Gastroesophageal sphincter (tissue), 4 donors: ENCODE measurements around the gene CRYBG3. TPM values are rescaled to one million over a fixed set of nuclear protein-coding genes. Genes with fewer than 3 reads are reported as not detected.

Experiments used
- ATAC-seq: fragments of 150-250 bp; one replicate; pipeline ENCODE4 v1.9.1; 2016; ENCODE audit warnings: mild to moderate bottlenecking, moderate library complexity
- H3K27ac ChIP-seq, 4 donors: fragments of 200-600 bp; sonication (generic) in 3 of 4; 1 replicate in 3 of 4; 2 replicates in 1 of 4; pipeline ENCODE4 v1.5.1; 2016 to 2019
- H3K27me3 ChIP-seq: fragments of 200-600 bp; sonication (generic); one replicate; pipeline ENCODE4 v1.5.1; 2019
- H3K36me3 ChIP-seq, 2 donors: fragments of 200-600 bp; sonication (generic); one replicate each; pipeline ENCODE4 v1.5.1; 2019; ENCODE audit warnings: control low read depth in 1 of 2
- H3K4me1 ChIP-seq, 3 donors: fragments of 200-600 bp; sonication (generic); 1 replicate in 2 of 3; 2 replicates in 1 of 3; pipeline ENCODE4 v1.5.1; 2016 to 2019; ENCODE audit warnings: control low read depth in 2 of 3
- H3K4me3 ChIP-seq, 2 donors: fragments of 200-600 bp; sonication (generic); one replicate each; pipeline ENCODE4 v1.5.1; 2019; ENCODE audit warnings: mild to moderate bottlenecking in 1 of 2, moderate library complexity in 1 of 2
- H3K9me3 ChIP-seq, 3 donors: fragments of 200-600 bp; sonication (generic); one replicate each; pipeline ENCODE4 v1.5.1; 2017 to 2019; ENCODE audit warnings: control low read depth in 2 of 3
- CTCF ChIP-seq, 4 experiments: fragments of 200-600 bp in 2 of 4; fragments of 450-650 bp in 2 of 4; sonication (generic) in 1 of 4; IDR thresholded peaks; one replicate each; pipeline ENCODE4 v1.5.1; 2017 to 2019; ENCODE audit warnings: antibody characterized with exemption in 4 of 4, mild to moderate bottlenecking in 2 of 4, moderate library complexity in 2 of 4
- EP300 ChIP-seq: sonication (generic); formaldehyde crosslinking; IDR thresholded peaks from one replicate; pipeline ENCODE4 v1.6.1; 2017; ENCODE audit warnings: antibody characterized with exemption, mild to moderate bottlenecking
- POLR2A ChIP-seq, 2 donors: fragments of 450-650 bp; IDR thresholded peaks; one replicate each; pipeline ENCODE4 v1.6.1; 2017; ENCODE audit warnings: antibody characterized with exemption in 2 of 2, mild to moderate bottlenecking in 2 of 2, moderate library complexity in 1 of 2
- POLR2AphosphoS5 ChIP-seq: sonication (generic); formaldehyde crosslinking; IDR thresholded peaks from one replicate; pipeline ENCODE4 v1.6.1; 2017; ENCODE audit warnings: antibody characterized with exemption
- WGBS, 2 donors: methylation state at CpG; one replicate each; pipeline ENCODE4 v1.1.5; 2018; ENCODE audit warnings: low coverage in 1 of 2; 5-methylcytosine and 5-hydroxymethylcytosine counted together
- total RNA-seq, 4 donors: library from RNA; depleted of rRNA; stranded (reverse); fragments of >200 nt; gene quantifications; one replicate each; pipeline ENCODE4 v1.1.0, GENCODE V29; 2016

CRYBG3 gene
- total RNA-seq, 4 donors from 2014 or later = 22.2 to 52.4 (median 28.9) TPM

- WGBS, 2 donors = 82 to 100% methylated on average over 1 to 3 of the region's 3 CpGs
- no peak for TF ChIP-seq CTCF (IDR thresholded peaks at IDR 0.05)
- TF ChIP-seq EP300 = no peak
- TF ChIP-seq POLR2AphosphoS5 = no peak
- no peak for TF ChIP-seq POLR2A (IDR thresholded peaks at IDR 0.05)
- no peak for ATAC-seq
- H3K9me3 ChIP-seq = peaks cover 0 to 1% (median 0%) of the 10 kb centered on the region in 3 donors
- no peak overlapping the region for H3K27ac ChIP-seq
- no peak overlapping the region for H3K4me3 ChIP-seq
- peaks cover 0 to 9% of the 10 kb centered on the region in 2 donors for H3K36me3 ChIP-seq
- no peaks in the 10 kb centered on the region for H3K27me3 ChIP-seq
- H3K4me1 ChIP-seq = no peaks in the 10 kb centered on the region
These were observed 27.0 kb downstream of the CRYBG3 start for GRCh38 chr3:97848779-97849178.

- WGBS, 2 donors = 93 to 100% methylated on average over 4 to 6 of the region's 6 CpGs
- no peaks in the 10 kb centered on the region for H3K36me3 ChIP-seq
- no peaks in the 10 kb centered on the region for H3K27me3 ChIP-seq
- no peaks in the 10 kb centered on the region for H3K4me1 ChIP-seq
- no peak for ATAC-seq
- H3K27ac ChIP-seq = no peak overlapping the region
- no peak overlapping the region for H3K4me3 ChIP-seq
- H3K9me3 ChIP-seq = peaks cover 0 to 13% (median 0%) of the 10 kb centered on the region in 3 donors
- no peak for TF ChIP-seq CTCF (IDR thresholded peaks at IDR 0.05)
- TF ChIP-seq POLR2AphosphoS5 = no peak
- no peak for TF ChIP-seq POLR2A (IDR thresholded peaks at IDR 0.05)
- no peak for TF ChIP-seq EP300
These were observed 35.6 kb downstream of the CRYBG3 start for GRCh38 chr3:97857401-97857800.

- peaks cover 0 to 6% (median 0%) of the 10 kb centered on the region in 3 donors for H3K9me3 ChIP-seq
- 81 to 98% methylated on average over 2 of the region's 2 CpGs for WGBS, 2 donors
- peaks cover 0 to 7% (median 0%) of the 10 kb centered on the region in 3 donors for H3K4me1 ChIP-seq
- TF ChIP-seq POLR2A (IDR thresholded peaks at IDR 0.05) (no peak), CTCF (IDR thresholded peaks at IDR 0.05) (no peak), POLR2AphosphoS5 (no peak), EP300 (no peak)
- H3K4me3 ChIP-seq = no peak overlapping the region
- H3K27ac ChIP-seq = no peak overlapping the region
- no peaks in the 10 kb centered on the region for H3K27me3 ChIP-seq
- H3K36me3 ChIP-seq = peaks cover 0 to 7% of the 10 kb centered on the region in 2 donors
- ATAC-seq = no peak
These were observed 38.6 kb downstream of the CRYBG3 start for GRCh38 chr3:97860364-97860763.

- Histone ChIP-seq H3K4me3 (no peak overlapping the region), H3K27me3 (no peaks in the 10 kb centered on the region), H3K36me3 (peaks cover 0 to 7% of the 10 kb centered on the region in 2 donors), H3K4me1 (peaks cover 0 to 7% (median 0%) of the 10 kb centered on the region in 3 donors), H3K9me3 (peaks cover 0 to 3% (median 0%) of the 10 kb centered on the region in 3 donors), H3K27ac (no peak overlapping the region)
- no peak for TF ChIP-seq POLR2A (IDR thresholded peaks at IDR 0.05)
- TF ChIP-seq CTCF (IDR thresholded peaks at IDR 0.05) = no peak
- no peak for TF ChIP-seq EP300
- no peak for TF ChIP-seq POLR2AphosphoS5
- ATAC-seq = no peak
- WGBS, 2 donors = 83 to 92% methylated on average over 1 of the region's 1 CpG
These were observed 40.8 kb downstream of the CRYBG3 start for GRCh38 chr3:97862582-97862981.

- Histone ChIP-seq H3K36me3 (peaks cover 0 to 7% of the 10 kb centered on the region in 2 donors), H3K4me1 (peaks cover 0 to 7% (median 0%) of the 10 kb centered on the region in 3 donors), H3K4me3 (no peak overlapping the region), H3K27me3 (no peaks in the 10 kb centered on the region), H3K9me3 (no peaks in the 10 kb centered on the region), H3K27ac (no peak overlapping the region)
- ATAC-seq = no peak
- 44 to 50% methylated on average over 1 of the region's 1 CpG for WGBS, 2 donors
- TF ChIP-seq POLR2A (IDR thresholded peaks at IDR 0.05) (no peak), CTCF (IDR thresholded peaks at IDR 0.05) (no peak), EP300 (no peak), POLR2AphosphoS5 (no peak)
These were observed 41.2 kb downstream of the CRYBG3 start for GRCh38 chr3:97863031-97863430.
